K562 treated with DMSO at 1 percent for 48 hours (cell line): ENCODE measurements around the gene CRP. TPM values are rescaled to one million over a fixed set of nuclear protein-coding genes. Genes with fewer than 3 reads are reported as not detected.

Experiments
- total RNA-seq: library from RNA; unstranded; fragments of 300-600 nt; gene quantifications from 2 replicates; pipeline ENCODE4 v1.2.3, GENCODE V29; 2022; ENCODE audit warnings: low replicate concordance; ENCODE audit errors: extremely low read depth

The CRP gene, protein sequence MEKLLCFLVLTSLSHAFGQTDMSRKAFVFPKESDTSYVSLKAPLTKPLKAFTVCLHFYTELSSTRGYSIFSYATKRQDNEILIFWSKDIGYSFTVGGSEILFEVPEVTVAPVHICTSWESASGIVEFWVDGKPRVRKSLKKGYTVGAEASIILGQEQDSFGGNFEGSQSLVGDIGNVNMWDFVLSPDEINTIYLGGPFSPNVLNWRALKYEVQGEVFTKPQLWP
- not detected in 2 replicates for total RNA-seq

DNA sequence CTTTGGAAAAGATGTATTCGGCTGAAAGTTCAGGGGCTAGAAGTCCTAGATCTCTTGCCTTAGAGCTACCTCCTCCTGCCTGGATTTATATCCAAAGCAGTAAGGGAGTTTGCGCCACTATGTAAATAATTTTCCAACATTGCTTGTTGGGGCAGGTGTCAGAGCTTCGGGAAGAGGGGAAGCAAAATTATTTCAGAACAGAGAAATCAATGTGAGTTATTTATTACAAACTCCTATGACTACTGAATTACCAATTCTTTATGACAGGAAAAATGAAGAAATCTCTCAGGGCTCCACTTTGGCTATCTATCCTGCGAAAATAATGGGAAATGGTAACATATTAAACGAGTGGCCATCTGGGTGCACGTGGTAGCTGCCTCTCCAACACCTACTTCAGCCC is at the start of gene CRP:
Gene CRP, minus strand, starts transcription at position 61 of the 400 bp plus-strand sequence. CDS start 104 bp downstream, outside the sequence.

Other genes with a start within 250 kb of the CRP start
- not detected in 2 replicates for gene OR10J5, start 178.6 kb downstream of the CRP start, total RNA-seq
- gene APCS, start 126.8 kb downstream of the CRP start, total RNA-seq: not detected in 2 replicates
- not detected in 2 replicates for gene DUSP23, start 66.4 kb upstream of the CRP start, total RNA-seq
- not detected in 2 replicates for gene FCRL6, start 87.8 kb upstream of the CRP start, total RNA-seq
- gene SLAMF8, start 112.3 kb upstream of the CRP start, total RNA-seq: not detected in 2 replicates
- gene VSIG8, start 148.1 kb upstream of the CRP start, total RNA-seq: not detected in 2 replicates
- gene CFAP45, start 185.6 kb upstream of the CRP start, total RNA-seq: not detected in 2 replicates
- gene TAGLN2, start 210.9 kb upstream of the CRP start, total RNA-seq: 770 TPM in 1 of 2 replicates, not detected in the other
- not detected in 2 replicates for gene IGSF9, start 231.0 kb upstream of the CRP start, total RNA-seq
- gene SLAMF9, start 239.6 kb upstream of the CRP start, total RNA-seq: not detected in 2 replicates